ENCODE data around the gene NRG2. TPM values are rescaled to one million over a fixed set of nuclear protein-coding genes. Genes with fewer than 3 reads are reported as not detected.

Gene NRG2
- total RNA-seq, 1 donor from 2014 or later, result 2.0 TPM

- Mint-ChIP-seq H3K4me1 (no peaks in the 10 kb centered on the region), H3K27me3 (ENCODE audit: low read depth) (peaks cover 61% of the 10 kb centered on the region), H3K27ac (no peak overlapping the region)
Observed at GRCh38 chr5:139812836-139813805, 230.0 kb downstream of the NRG2 start.

GRCh38 chr5:139812323-139812722, 230.8 kb downstream of the NRG2 start:
- Mint-ChIP-seq H3K9me3 (no peaks in the 10 kb centered on the region), H3K4me1 (no peaks in the 10 kb centered on the region), H3K36me3 (no peaks in the 10 kb centered on the region), H3K27ac (no peak overlapping the region), H3K4me3 (no peak overlapping the region), H3K27me3 (ENCODE audit: low read depth) (peaks cover 61% of the 10 kb centered on the region)
- DNase-seq (ENCODE audit: low spot score in 2 of 2, unreplicated experiment in 2 of 2), result no peak
- no peak for TF ChIP-seq CTCF (IDR thresholded peaks at IDR 0.05; ENCODE audit: unreplicated experiment)

More at GRCh38 chr5:139812836-139813805, 230.0 kb downstream of the NRG2 start:
- no peaks in the 10 kb centered on the region for H3K36me3 Mint-ChIP-seq
- H3K4me3 Mint-ChIP-seq, result no peak overlapping the region
- no peak for DNase-seq (ENCODE audit: low spot score in 2 of 2, unreplicated experiment in 2 of 2)
- TF ChIP-seq CTCF (IDR thresholded peaks at IDR 0.05; ENCODE audit: unreplicated experiment), result no peak
- H3K9me3 Mint-ChIP-seq, result no peaks in the 10 kb centered on the region

- Mint-ChIP-seq H3K27me3 (ENCODE audit: low read depth) (peaks cover 58% of the 10 kb centered on the region), H3K27ac (no peak overlapping the region), H3K9me3 (no peaks in the 10 kb centered on the region), H3K36me3 (no peaks in the 10 kb centered on the region), H3K4me3 (no peak overlapping the region), H3K4me1 (no peaks in the 10 kb centered on the region)
- DNase-seq (ENCODE audit: low spot score in 2 of 2, unreplicated experiment in 2 of 2), result no peak
- no peak for TF ChIP-seq CTCF (IDR thresholded peaks at IDR 0.05; ENCODE audit: unreplicated experiment)
Observed at GRCh38 chr5:139811274-139811607, 231.9 kb downstream of the NRG2 start.

GRCh38 chr5:139810341-139811273, 232.5 kb downstream of the NRG2 start:
- DNase-seq (ENCODE audit: low spot score in 2 of 2, unreplicated experiment in 2 of 2), result no peak
- H3K36me3 Mint-ChIP-seq, result no peaks in the 10 kb centered on the region
- H3K27ac Mint-ChIP-seq, result no peak overlapping the region
- H3K4me3 Mint-ChIP-seq, result no peak overlapping the region
- no peaks in the 10 kb centered on the region for H3K4me1 Mint-ChIP-seq
- no peak for TF ChIP-seq CTCF (IDR thresholded peaks at IDR 0.05; ENCODE audit: unreplicated experiment)
- H3K27me3 Mint-ChIP-seq (ENCODE audit: low read depth), result peaks cover 61% of the 10 kb centered on the region
- no peaks in the 10 kb centered on the region for H3K9me3 Mint-ChIP-seq

- Mint-ChIP-seq H3K9me3 (no peaks in the 10 kb centered on the region), H3K27me3 (ENCODE audit: low read depth) (peaks cover 68% of the 10 kb centered on the region), H3K4me3 (no peak overlapping the region), H3K36me3 (no peaks in the 10 kb centered on the region), H3K27ac (no peak overlapping the region), H3K4me1 (no peaks in the 10 kb centered on the region)
- no peak for DNase-seq (ENCODE audit: low spot score in 2 of 2, unreplicated experiment in 2 of 2)
- no peak for TF ChIP-seq CTCF (IDR thresholded peaks at IDR 0.05; ENCODE audit: unreplicated experiment)
Observed at GRCh38 chr5:139809331-139809810, 233.7 kb downstream of the NRG2 start.

Measured in mesothelial cell of epicardium (in vitro differentiated cells).